ENCODE results near the gene KRTAP1-1. TPM values are rescaled to one million over a fixed set of nuclear protein-coding genes. Genes with fewer than 3 reads are reported as not detected.
"Not testable (repeated sequence)": the region's sequence is repeated elsewhere in the genome, so short reads cannot be mapped to it uniquely, and the experiment has no call there.

KRTAP1-1 gene
- total RNA-seq (ENCODE audit: low replicate concordance) = not detected in 2 replicates

- not testable (repeated sequence) for DNase-seq (ENCODE audit: low read depth); H3K4me3 ChIP-seq (ENCODE audit: low read depth, low read length)
Measured at GRCh38 chr17:41040783-41041571, at the start of gene KRTAP1-1. Gene KRTAP1-1 (minus strand): TSS chr17:41041450. CDS start chr17:41041397, 53 bp downstream.

GRCh38 chr17:41088760-41089352, 47.6 kb upstream of the KRTAP1-1 start:
- not testable (repeated sequence) for DNase-seq (ENCODE audit: low read depth); H3K4me3 ChIP-seq (ENCODE audit: low read depth, low read length)

GRCh38 chr17:41084100-41084856, 43.0 kb upstream of the KRTAP1-1 start, which contains the start of gene KRTAP4-7:
Gene KRTAP4-7 (plus strand): TSS chr17:41084150. CDS start chr17:41084207, 57 bp downstream.
- DNase-seq (ENCODE audit: low read depth); H3K4me3 ChIP-seq (ENCODE audit: low read depth, low read length): not testable (repeated sequence)

- DNase-seq (ENCODE audit: low read depth); H3K4me3 ChIP-seq (ENCODE audit: low read depth, low read length): not testable (repeated sequence)
Measured at GRCh38 chr17:41083427-41083826, 42.2 kb upstream of the KRTAP1-1 start.

- H3K4me3 ChIP-seq (ENCODE audit: low read depth, low read length) = no peak overlapping the region
- no peak for TF ChIP-seq CTCF (IDR thresholded peaks at IDR 0.05; ENCODE audit: insufficient read depth, low read length)
- no peak for DNase-seq (ENCODE audit: low read depth)
Measured at GRCh38 chr17:41082626-41083025, 41.4 kb upstream of the KRTAP1-1 start.

- no peak for DNase-seq (ENCODE audit: low read depth)
- TF ChIP-seq CTCF (IDR thresholded peaks at IDR 0.05; ENCODE audit: insufficient read depth, low read length) = no peak
- no peak overlapping the region for H3K4me3 ChIP-seq (ENCODE audit: low read depth, low read length)
Measured at GRCh38 chr17:41076788-41077187, 35.5 kb upstream of the KRTAP1-1 start.

- H3K4me3 ChIP-seq (ENCODE audit: low read depth, low read length) = no peak overlapping the region
- TF ChIP-seq CTCF (IDR thresholded peaks at IDR 0.05; ENCODE audit: insufficient read depth, low read length) = no peak
- DNase-seq (ENCODE audit: low read depth) = no peak
Measured at GRCh38 chr17:41073676-41074075, 32.4 kb upstream of the KRTAP1-1 start.

- TF ChIP-seq CTCF (IDR thresholded peaks at IDR 0.05; ENCODE audit: insufficient read depth, low read length) = no peak
- no peak for DNase-seq (ENCODE audit: low read depth)
- H3K4me3 ChIP-seq (ENCODE audit: low read depth, low read length) = no peak overlapping the region
Measured at GRCh38 chr17:41071606-41072360, 30.5 kb upstream of the KRTAP1-1 start.

Measured in fibroblast of the aortic adventitia (primary cell).